ENCODE data around the gene SKIL. TPM values are rescaled to one million over a fixed set of nuclear protein-coding genes. Genes with fewer than 3 reads are reported as not detected.

SKIL gene
- total RNA-seq, 1 donor from 2014 or later = 48.1 TPM

DNA sequence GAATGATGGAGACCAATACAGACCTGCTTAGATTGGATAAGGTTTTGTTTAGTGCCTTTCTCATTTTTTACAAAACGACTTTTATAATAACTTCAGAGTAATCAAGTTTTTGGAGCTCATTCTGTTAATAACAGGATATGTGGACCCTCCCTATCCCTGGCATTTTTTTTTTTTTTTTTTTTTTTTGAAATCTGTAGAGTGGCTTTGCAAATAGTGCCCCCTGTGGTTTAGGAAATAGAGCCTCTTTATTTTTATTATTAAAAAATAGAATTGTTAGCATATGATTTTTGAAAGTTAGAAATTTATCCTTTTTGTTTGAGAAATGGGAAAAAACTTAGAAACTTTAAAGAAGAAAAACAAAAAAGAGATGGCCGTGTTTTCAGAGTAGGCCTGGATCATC is 11.4 kb downstream of the SKIL start:
- H3K36me3 ChIP-seq = no peaks in the 10 kb centered on the region
- H3K4me3 ChIP-seq = no peak overlapping the region
- TF ChIP-seq CTCF (IDR thresholded peaks at IDR 0.05) (no peak), POLR2AphosphoS5 (IDR thresholded peaks at IDR 0.05; ENCODE audit: insufficient read depth in 1 of 2, low read depth in 1 of 2) (no peak), POLR2A (IDR thresholded peaks at IDR 0.05) (no peak)
- no peaks in the 10 kb centered on the region for H3K9me3 ChIP-seq
- intact Hi-C loops (cut with DNase I) = no loop called here
- H3K27ac ChIP-seq = no peak overlapping the region
- H3K27me3 ChIP-seq = no peaks in the 10 kb centered on the region
- no peak for DNase-seq (ENCODE audit: extremely low spot score in 2 of 2)
- H3K4me1 ChIP-seq = peaks cover 41% of the 10 kb centered on the region

DNA sequence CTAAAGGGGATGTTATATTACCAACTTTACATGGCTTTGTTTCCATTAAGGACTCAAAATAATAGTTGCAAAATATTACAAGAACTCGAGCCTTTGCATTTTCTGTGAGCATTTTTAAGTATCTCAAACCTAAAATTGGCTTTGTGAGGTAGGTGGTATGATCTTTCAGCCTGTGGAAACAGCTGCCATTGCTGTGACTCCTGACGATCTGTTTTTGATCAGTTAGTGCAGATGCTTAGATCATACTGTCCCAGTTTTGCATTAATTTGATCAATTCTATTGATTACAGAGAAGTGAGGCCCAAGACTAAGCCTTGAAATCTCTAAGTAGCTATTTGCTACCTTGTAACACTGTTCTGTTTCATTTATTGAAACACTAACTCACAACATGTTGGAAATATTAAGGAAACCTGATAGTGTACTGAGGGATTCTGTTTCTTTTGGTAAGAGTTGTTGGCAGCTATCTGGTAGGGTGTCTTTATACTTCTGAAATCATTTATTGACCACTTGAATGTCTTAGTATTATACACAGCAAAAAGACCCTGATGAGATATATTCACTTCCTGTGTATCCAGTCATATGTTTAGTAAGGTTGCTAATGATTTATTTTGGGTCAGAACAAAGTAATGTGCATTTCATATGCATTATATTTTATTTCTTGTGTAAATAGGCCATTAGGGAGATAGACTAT is 14.8 kb downstream of the SKIL start:
- peaks cover 24% of the 10 kb centered on the region for H3K4me1 ChIP-seq
- H3K9me3 ChIP-seq = no peaks in the 10 kb centered on the region
- no peak for DNase-seq (ENCODE audit: extremely low spot score in 2 of 2)
- intact Hi-C loops (cut with DNase I) = no loop called here
- H3K4me3 ChIP-seq = no peak overlapping the region
- TF ChIP-seq POLR2AphosphoS5 (IDR thresholded peaks at IDR 0.05; ENCODE audit: insufficient read depth in 1 of 2, low read depth in 1 of 2) (no peak), POLR2A (IDR thresholded peaks at IDR 0.05) (no peak), CTCF (IDR thresholded peaks at IDR 0.05) (no peak)
- H3K27me3 ChIP-seq = no peaks in the 10 kb centered on the region
- H3K36me3 ChIP-seq = no peaks in the 10 kb centered on the region
- H3K27ac ChIP-seq = no peak overlapping the region

- no peaks in the 10 kb centered on the region for H3K4me1 ChIP-seq
- H3K36me3 ChIP-seq = peaks cover 0 to 32% of the 10 kb centered on the region in 2 donors
- TF ChIP-seq POLR2AphosphoS5 (IDR thresholded peaks at IDR 0.05; ENCODE audit: insufficient read depth in 1 of 2, low read depth in 1 of 2) = no peak
- TF ChIP-seq POLR2A (IDR thresholded peaks at IDR 0.05) = no peak
- TF ChIP-seq CTCF (IDR thresholded peaks at IDR 0.05) = no peak
- no peak overlapping the region for H3K27ac ChIP-seq
- H3K4me3 ChIP-seq = no peak overlapping the region
- no peaks in the 10 kb centered on the region for H3K27me3 ChIP-seq
- no peaks in the 10 kb centered on the region for H3K9me3 ChIP-seq
- no peak for DNase-seq (ENCODE audit: extremely low spot score in 2 of 2)
- intact Hi-C loops (cut with DNase I) = no loop called here
Observed at GRCh38 chr3:170383567-170383966, 26.1 kb downstream of the SKIL start.

GRCh38 chr3:170386468-170386867 is 29.0 kb downstream of the SKIL start:
- Histone ChIP-seq H3K4me3 (no peak overlapping the region), H3K9me3 (no peaks in the 10 kb centered on the region), H3K4me1 (no peaks in the 10 kb centered on the region), H3K27me3 (no peaks in the 10 kb centered on the region), H3K36me3 (peaks cover 0 to 36% of the 10 kb centered on the region in 2 donors), H3K27ac (no peak overlapping the region)
- no peak for DNase-seq (ENCODE audit: extremely low spot score in 2 of 2)
- TF ChIP-seq POLR2A (IDR thresholded peaks at IDR 0.05) = no peak
- no peak for TF ChIP-seq POLR2AphosphoS5 (IDR thresholded peaks at IDR 0.05; ENCODE audit: insufficient read depth in 1 of 2, low read depth in 1 of 2)
- no peak for TF ChIP-seq CTCF (IDR thresholded peaks at IDR 0.05)
- intact Hi-C loops (cut with DNase I) = no loop called here

DNA sequence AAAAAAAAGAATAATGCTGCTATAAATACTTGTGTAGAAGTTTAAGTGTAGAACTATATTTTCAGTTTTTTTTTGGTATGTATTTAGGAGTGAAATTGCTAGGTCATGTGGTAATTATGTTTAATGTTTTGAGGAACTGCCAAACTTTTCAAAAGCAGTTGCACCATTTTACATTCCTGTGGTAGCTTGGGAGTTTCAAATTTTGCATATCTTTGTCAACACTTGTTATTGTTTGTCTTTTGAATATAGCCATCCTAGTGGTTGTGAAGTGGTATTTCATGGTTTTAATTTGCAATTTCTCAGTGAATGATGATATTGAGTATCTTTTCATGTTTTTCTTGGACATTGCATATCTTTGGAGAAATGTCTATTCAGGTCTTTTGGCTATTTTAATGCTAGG is 30.4 kb downstream of the SKIL start:
- TF ChIP-seq POLR2A (IDR thresholded peaks at IDR 0.05) (no peak), POLR2AphosphoS5 (IDR thresholded peaks at IDR 0.05; ENCODE audit: insufficient read depth in 1 of 2, low read depth in 1 of 2) (no peak), CTCF (IDR thresholded peaks at IDR 0.05) (no peak)
- Histone ChIP-seq H3K4me1 (no peaks in the 10 kb centered on the region), H3K36me3 (peaks cover 0 to 40% of the 10 kb centered on the region in 2 donors), H3K27me3 (no peaks in the 10 kb centered on the region), H3K9me3 (no peaks in the 10 kb centered on the region), H3K27ac (no peak overlapping the region), H3K4me3 (no peak overlapping the region)
- DNase-seq (ENCODE audit: extremely low spot score in 2 of 2) = no peak
- intact Hi-C loops (cut with DNase I) = no loop called here
